Esophagus muscularis mucosa (tissue), 3 donors: Measurements from ENCODE around the gene TEX53.

Experiments
- CTCF ChIP-seq, 3 experiments: fragments of 200-600 bp in 2 of 3; fragments of 450-650 bp in 1 of 3; sonication (generic) in 2 of 3; IDR thresholded peaks; one replicate each; pipeline ENCODE4 v1.5.1; 2017 to 2019; ENCODE audit warnings: antibody characterized with exemption in 3 of 3, mild to moderate bottlenecking in 2 of 3, moderate library complexity in 1 of 3
- EP300 ChIP-seq: sonication (generic); formaldehyde crosslinking; IDR thresholded peaks from one replicate; pipeline ENCODE4 v1.6.1; 2017; ENCODE audit warnings: antibody characterized with exemption

GRCh38 chr9:114695948-114696347, 38.3 kb upstream of the TEX53 start:
- TF ChIP-seq CTCF (IDR thresholded peaks at IDR 0.05) (no peak), EP300 (no peak)
